Measurements from ENCODE around the gene GTF2H4.

GTF2H4 gene

DNA sequence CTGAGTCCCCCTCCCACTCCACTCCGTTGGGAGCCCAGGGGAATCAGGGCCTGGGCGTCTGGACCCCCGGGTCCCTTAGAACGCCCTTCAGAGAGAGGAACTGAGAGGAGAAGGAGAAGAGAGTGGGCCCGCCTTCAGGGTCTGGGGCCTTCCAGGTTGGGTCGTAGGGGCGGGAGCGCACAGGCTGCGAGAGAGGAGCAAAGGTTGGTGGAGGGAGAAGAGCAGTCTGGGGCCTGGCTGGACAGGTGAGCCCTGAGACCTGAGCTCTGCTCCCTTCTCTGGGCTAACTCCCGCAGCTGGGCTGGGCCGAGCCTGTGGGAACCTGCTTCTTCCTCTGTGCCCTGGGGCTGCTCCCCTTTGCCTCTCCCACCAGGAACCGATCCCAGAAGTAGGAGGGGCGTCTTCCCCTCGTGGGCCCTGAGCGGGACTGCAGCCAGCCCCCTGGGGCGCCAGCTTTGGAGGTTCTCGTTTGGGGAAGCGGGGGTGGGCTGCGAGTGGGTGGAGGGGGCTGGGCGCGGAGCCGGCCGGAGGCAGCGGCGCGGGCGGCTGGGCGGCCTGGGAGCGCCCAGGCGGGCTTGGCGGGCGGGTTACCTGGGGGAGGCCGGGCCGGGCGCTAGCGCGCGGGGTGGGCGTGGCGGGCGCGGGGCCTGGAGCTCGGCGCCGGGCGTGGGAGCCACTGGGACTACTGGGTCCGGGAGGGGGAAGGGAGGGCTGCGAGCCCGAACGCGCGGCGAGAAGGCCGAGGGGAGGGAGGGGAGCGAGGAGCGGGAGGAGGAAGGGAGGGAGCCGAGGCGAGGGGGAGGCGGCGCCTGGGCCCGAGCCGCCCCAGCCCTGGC, 24.1 kb upstream of the GTF2H4 start, which contains the start of gene DDR1:
Gene DDR1 (plus strand): TSS at position 835 of the 836 bp plus-strand sequence. CDS start 4,211 bp downstream, outside the sequence.
- TF ChIP-seq, protein P1, sequence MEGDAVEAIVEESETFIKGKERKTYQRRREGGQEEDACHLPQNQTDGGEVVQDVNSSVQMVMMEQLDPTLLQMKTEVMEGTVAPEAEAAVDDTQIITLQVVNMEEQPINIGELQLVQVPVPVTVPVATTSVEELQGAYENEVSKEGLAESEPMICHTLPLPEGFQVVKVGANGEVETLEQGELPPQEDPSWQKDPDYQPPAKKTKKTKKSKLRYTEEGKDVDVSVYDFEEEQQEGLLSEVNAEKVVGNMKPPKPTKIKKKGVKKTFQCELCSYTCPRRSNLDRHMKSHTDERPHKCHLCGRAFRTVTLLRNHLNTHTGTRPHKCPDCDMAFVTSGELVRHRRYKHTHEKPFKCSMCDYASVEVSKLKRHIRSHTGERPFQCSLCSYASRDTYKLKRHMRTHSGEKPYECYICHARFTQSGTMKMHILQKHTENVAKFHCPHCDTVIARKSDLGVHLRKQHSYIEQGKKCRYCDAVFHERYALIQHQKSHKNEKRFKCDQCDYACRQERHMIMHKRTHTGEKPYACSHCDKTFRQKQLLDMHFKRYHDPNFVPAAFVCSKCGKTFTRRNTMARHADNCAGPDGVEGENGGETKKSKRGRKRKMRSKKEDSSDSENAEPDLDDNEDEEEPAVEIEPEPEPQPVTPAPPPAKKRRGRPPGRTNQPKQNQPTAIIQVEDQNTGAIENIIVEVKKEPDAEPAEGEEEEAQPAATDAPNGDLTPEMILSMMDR (IDR thresholded peaks at IDR 0.05; ENCODE audit: low read depth, low read length) = no peak
- H3K4me3 ChIP-seq (ENCODE audit: low read depth, low read length) = peak within 1 kb of the TSS; percentile 68
- peak; percentile 45 for DNase-seq (ENCODE audit: low read depth, low spot score)
- in situ Hi-C loops (cut with HindIII; ENCODE audit: low sequenced_read_pairs) = no loop called here

DNA sequence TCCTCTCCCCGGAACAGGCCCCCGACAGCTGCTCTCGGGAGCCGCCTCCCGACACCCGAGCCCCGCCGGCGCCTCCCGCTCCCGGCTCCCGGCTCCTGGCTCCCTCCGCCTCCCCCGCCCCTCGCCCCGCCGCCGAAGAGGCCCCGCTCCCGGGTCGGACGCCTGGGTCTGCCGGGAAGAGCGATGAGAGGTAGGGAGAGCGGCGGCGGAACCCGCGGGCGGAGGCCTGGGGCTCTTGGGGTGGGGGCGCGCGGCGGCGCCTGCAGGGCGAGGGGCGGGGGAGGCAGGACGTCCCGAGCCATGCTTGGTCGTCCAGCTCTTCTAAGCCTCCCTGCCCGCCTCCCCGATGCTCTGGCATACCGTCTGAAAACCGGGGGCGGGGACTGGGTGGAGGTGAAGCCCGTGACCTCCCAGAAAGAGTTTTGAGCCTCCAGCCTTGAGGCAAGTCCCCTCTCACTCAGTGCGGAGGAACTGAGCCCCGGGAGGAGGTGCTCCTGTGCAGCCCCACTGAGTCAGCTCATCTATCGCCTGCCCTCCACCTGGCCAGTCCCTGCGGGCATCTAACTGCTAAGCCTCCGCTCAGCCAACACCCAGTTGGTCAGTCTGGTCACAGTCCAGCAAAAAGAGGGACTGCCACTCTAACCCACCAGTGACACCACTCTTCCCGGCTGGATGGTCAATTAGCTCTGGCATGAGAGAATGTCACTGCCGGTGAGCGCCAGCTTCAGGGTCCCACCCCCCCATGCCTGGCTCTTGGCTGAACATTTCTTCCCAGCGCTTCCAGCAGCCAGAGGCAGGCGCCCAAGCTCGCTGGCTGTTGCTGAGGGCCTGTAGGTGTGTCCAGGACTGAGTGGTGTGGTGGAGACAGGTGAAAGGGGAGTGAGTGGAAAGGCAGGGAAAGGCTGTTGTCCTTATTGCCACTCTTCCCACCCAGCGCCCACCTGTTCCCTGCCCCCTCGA, 23.2 kb upstream of the GTF2H4 start:
- TF ChIP-seq, protein P1 (IDR thresholded peaks at IDR 0.05; ENCODE audit: low read depth, low read length) = peak; percentile 0

DNA sequence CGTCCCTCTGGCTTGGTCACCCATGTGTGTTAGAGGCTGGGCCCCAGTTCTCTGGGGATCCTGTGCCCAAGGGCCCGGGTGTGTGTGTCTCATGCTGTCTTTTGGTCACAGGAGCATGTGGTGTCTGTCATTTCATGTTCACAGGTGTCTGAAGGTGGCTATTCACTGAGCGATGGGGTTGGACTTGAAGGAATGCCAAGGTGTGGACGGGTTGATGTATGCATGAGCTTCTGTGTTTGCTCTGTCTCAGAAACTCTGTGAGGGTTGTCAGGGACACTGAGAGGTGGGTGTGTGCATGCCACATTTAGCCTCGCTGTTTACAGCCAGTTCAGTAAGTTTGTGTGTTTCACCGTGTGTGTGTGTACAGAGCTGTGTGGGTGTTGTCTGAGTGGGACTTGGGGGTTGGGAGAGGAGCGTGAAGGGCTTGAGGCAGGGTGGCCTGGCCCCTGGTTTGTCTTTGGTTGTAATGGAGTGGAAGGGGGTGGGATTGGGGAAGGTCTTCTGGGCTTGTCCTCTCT, 22.5 kb upstream of the GTF2H4 start:
- H3K4me3 ChIP-seq (ENCODE audit: low read depth, low read length) = peak overlapping the region; percentile 68
- in situ Hi-C loops (cut with HindIII; ENCODE audit: low sequenced_read_pairs) = no loop called here
- DNase-seq (ENCODE audit: low read depth, low spot score) = no peak
- TF ChIP-seq, protein P1 (IDR thresholded peaks at IDR 0.05; ENCODE audit: low read depth, low read length) = no peak

More for the DNA sequence above, 23.2 kb upstream of the GTF2H4 start:
- peak overlapping the region; percentile 68 for H3K4me3 ChIP-seq (ENCODE audit: low read depth, low read length)
- in situ Hi-C loops (cut with HindIII; ENCODE audit: low sequenced_read_pairs) = no loop called here
- DNase-seq (ENCODE audit: low read depth, low spot score) = peak; percentile 34

DNA sequence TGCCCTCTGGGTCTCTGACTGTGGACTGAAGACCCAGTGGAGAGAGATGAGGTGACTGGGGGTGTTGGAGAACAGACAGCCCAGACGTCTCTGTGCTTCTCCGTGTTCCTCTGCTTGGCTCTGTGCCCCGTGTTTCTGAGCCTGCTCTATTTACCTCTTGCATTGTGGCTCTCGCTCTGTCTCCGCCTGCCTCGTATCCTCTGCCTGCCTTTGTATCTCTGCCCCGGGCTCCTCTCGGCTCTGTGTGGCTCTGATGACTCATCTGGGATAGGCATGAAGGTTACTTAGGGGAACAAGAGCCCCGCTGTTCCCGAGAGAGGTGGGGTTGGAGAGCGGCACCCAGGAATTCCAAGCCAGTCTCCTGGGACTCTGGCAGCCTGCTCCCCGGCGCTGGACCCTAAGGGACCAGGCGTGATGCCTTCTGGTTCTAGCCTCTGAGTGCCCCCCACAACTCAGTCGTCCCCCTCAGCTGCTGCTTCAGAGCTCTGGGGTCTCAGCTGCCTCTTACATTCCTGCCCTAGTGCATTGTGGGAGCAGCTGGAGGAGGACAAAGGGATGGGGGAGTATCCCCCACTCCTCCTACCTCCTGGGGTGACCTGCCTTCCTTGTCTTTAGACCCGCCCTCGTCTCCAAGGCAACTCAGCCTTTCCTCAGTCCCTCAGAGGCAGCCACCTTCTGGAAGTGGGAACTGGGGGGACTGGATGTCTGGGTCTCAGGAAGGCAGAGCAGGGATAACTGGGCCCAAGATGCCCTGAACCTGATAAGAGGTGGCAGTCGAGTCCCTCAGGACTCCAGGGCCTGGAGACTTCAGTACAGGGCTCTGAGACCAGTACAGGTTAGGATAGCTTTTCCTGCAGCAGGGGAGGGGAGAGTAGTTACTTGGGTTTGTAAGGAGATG, 21.8 kb upstream of the GTF2H4 start:
- TF ChIP-seq, protein P1 (IDR thresholded peaks at IDR 0.05; ENCODE audit: low read depth, low read length) = no peak
- in situ Hi-C loops (cut with HindIII; ENCODE audit: low sequenced_read_pairs) = no loop called here
- DNase-seq (ENCODE audit: low read depth, low spot score) = peak; percentile 72
- peak overlapping the region; percentile 68 for H3K4me3 ChIP-seq (ENCODE audit: low read depth, low read length)

DNA sequence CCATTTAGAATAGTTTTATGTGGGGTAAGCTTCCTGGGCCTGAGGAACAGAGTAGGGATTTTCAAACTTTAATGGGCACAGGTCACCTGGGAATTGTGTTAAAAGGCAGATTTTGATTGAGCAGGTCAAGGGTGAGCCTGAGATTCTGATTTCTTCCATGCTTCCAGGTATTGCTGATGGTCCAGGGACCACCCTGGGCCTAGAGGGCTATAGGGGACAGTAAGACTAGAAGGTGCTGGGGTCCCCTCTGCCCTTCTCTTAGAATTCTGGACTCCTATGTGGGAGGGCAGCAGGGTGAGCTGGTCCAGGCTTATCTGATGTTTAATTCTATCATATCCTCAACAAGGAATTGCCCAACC, 21.1 kb upstream of the GTF2H4 start:
- H3K4me3 ChIP-seq (ENCODE audit: low read depth, low read length) = no peak overlapping the region
- in situ Hi-C loops (cut with HindIII; ENCODE audit: low sequenced_read_pairs) = no loop called here
- TF ChIP-seq, protein P1 (IDR thresholded peaks at IDR 0.05; ENCODE audit: low read depth, low read length) = no peak
- no peak for DNase-seq (ENCODE audit: low read depth, low spot score)
